Erythroblast (primary cell): ENCODE results near the gene ACOT7.
A peak's percentile ranks its signal among the peaks of the same experiment; 100 is the strongest.
"Not testable (repeated sequence)": the region's sequence is repeated elsewhere in the genome, so short reads cannot be mapped to it uniquely, and the experiment has no call there.

ENCODE experiments used
- DNase-seq, 2 experiments: peaks; one replicate each; lab custom pipeline; 2025; lab: John Stamatoyannopoulos, UW
- GATA1 ChIP-seq: IDR thresholded peaks from 2 replicates; pipeline ENCODE4 v1.6.1; 2011; ENCODE audit warnings: low read depth, mild to moderate bottlenecking, control low read depth, low read length, moderate library complexity
- POLR2A ChIP-seq: IDR thresholded peaks from 2 replicates; pipeline ENCODE4 v1.6.1; 2011; ENCODE audit warnings: mild to moderate bottlenecking, low read length

ACOT7 gene

GRCh38 chr1:6325482-6325881, 68.1 kb downstream of the ACOT7 start:
- no peak for TF ChIP-seq GATA1
- TF ChIP-seq POLR2A, result no peak
- DNase-seq, result no peak

- TF ChIP-seq POLR2A (no peak), GATA1 (no peak)
- DNase-seq, result no peak
Measured at GRCh38 chr1:6322161-6322560, 71.4 kb downstream of the ACOT7 start.

GRCh38 chr1:6321205-6321604, 72.4 kb downstream of the ACOT7 start:
- peak; percentile 19 to 24 for DNase-seq
- TF ChIP-seq POLR2A (no peak), GATA1 (no peak)

DNA sequence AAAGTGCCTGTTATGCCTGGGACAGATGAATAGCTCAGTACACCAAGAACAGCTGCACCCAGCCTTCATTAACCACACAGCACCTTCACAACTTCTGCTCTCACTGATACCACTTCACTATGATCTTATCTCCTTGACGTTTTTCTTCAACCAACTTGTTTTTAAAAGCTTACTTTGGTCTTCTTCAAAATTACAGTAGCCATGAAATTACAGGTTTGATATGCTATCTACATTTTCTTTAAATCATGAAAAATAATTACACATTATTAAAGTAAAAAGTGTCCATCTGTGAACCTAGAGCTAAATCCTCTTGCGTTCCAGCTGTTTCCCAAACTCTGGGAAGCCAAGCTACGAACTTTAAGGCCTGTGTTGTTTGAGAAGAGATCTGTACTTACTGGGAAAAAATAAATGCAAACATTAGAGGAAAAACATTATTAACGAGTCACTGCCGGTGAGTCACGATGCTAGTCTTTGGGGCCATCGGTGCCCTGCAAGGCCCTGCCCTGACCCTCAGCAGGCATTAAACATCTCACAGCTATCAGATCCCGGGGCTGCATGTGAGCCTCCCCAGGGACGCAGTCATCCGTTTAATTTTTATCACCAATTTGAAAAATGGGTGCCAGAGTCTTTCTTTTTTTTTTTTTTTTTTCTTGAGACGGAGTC, 76.3 kb downstream of the ACOT7 start:
- no peak for TF ChIP-seq POLR2A
- no peak for TF ChIP-seq GATA1

DNA sequence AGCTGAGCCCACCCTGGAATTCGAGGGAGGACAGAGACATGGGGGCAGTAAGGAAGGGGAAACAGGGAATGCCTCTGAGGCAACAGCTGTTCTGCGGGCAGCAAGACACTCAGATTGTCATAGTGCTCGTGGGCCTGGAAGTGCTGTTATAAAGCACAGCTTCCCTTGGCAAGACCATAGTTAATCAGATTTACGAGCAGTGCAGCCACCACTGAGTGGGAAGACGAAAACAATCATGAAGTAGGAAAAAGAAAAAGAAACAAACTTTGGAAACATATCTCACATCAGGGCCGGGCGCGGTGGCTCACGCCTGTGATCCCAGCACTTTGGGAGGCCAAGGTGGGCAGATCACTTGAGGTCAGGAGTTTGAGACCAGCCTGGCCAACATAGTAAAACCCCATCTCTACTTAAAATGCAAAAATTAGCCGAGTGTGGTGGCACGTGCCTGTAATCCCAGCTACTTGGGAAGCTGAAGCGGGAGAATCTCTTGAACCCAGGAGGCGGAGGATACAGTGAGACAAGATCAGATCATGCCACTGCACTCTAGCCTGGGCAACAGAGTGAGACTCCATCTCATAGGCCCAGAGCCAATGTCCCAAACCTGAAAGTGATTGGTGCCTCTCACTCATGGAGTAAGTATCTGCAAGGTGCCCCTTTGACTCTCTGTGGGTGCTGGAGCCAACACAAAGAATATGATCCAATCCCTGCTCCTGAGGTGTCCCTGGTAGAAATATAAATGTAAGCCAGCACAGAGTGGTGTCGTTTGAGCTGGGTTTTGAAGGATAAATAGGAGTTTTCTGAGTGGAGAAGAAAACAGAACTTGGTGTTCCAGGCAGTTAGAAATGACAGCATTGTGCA, 77.1 kb downstream of the ACOT7 start:
- TF ChIP-seq GATA1 (no peak), POLR2A (no peak)
- no peak for DNase-seq

More for the DNA sequence above, 76.3 kb downstream of the ACOT7 start:
- DNase-seq, result peak; percentile 74 to 75

DNA sequence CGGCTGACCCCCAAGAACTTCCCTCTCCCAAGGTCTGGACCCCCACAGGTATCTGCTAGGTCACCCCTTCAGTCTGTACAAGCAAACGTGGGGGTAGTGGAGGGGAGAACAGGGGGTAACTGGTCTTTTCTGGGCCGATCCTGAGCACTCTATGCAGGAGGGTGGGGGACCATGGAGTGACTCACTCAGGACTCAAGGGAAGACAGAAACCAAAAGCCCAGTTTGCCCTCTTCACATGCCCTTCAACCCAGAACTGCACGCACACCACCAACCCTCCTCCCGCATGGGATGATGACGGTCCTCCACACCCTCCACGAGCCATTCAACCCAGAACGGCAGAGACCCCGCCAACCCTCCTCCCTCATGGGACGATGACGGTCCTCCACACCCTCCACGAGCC, 79.1 kb downstream of the ACOT7 start:
- no peak for DNase-seq
- TF ChIP-seq GATA1 (no peak), POLR2A (no peak)

GRCh38 chr1:6313393-6314200, 80.0 kb downstream of the ACOT7 start:
- peak; percentile 63 for TF ChIP-seq POLR2A
- no peak for TF ChIP-seq GATA1
- peak; percentile 53 to 80 for DNase-seq

DNA sequence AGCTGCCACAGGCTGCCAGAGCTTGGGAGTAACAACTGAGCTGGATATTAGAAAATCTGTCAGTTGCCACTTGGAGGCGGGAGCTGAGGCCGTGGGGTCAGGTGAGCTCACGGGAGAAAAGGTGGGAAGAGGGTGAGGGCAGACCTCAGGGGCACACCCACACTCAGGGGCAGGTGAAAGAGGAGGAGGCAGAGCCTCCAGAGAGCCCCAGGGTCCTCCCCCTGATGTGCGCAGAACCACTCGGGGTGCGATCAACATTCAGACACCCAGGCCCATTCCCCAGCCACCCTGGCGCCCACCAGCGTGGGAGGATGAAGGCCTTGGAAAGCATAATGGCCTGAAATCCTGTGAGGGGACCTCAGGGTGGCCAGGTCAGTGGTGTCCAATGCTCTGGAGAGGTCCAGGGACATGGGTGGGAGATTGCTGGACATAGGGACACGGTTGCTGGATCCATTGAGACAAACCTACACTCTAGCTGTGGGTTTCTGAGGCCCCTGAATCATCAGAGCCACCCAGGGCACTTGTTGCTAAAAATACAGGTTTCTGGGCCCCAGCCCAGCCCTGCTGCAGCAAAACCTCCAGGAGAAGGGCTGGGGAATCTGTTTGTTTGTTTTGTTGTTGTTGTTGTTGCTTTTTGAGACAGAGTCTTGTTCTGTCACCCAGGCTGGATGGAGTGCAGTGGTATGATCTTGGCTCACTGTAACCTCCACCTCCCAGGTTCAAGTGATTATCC, 83.3 kb downstream of the ACOT7 start:
- no peak for DNase-seq
- no peak for TF ChIP-seq GATA1
- no peak for TF ChIP-seq POLR2A

DNA sequence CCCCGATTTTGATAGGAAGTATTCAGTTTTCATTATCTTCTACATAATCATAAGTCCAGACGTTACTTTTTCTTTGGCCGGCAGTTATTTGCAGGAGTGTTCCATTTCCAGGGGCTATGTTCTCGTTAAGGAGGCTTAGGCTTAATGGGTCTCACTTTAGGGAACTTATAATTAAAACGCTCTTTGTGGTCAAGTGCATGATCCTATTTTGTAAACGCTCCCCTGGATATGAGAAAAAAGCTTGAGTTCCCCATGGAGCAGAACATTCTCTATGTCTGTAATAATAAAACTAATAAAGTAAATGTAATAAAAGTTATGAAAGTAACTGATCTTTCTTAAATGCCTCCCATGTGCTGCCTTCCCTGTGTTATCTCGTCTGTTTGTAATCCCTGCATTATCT, 84.0 kb downstream of the ACOT7 start:
- DNase-seq, result no peak
- TF ChIP-seq GATA1, result no peak

- DNase-seq, result no peak
- no peak for TF ChIP-seq POLR2A
- no peak for TF ChIP-seq GATA1
Measured at GRCh38 chr1:6308449-6308848, 85.1 kb downstream of the ACOT7 start.

DNA sequence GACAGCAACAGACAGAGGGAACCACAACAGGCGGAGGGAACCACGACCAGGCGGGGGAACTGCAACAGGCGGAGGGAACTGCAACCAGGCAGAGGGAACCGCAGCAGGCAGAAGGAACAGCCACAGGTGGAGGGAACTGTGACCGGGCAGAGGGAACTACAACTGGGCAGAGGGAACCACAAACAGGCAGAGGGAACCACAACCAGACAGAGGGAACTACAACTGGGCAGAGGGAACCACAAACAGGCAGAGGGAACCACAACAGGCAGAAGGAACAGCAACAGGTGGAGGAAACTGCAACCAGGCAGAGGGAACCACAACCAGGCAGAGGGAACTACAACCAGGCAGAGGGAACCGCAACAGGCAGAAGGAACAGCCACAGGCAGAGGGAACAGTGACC, 85.9 kb downstream of the ACOT7 start:
- not testable (repeated sequence) for DNase-seq

DNA sequence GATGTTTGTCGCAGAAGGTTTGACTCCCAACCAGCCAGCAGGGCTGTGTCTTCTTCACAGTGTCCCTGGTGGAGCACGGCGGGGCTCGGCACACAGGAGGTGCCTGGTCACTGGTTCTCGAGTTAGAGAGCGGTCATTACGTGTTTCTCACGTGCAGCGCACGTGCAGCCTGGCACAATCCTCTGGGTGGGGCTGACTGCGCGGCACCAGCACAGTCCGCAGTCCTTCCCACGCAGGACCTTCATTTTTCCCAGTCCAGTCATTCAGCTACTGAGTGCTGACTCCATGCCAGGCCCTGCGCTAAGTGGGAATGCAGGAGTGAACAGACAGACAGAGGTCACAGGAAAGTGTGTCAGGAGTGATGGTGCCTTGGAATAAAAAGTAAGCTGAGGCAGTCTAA, 86.5 kb downstream of the ACOT7 start:
- no peak for DNase-seq
- TF ChIP-seq GATA1 (no peak), POLR2A (no peak)

DNA sequence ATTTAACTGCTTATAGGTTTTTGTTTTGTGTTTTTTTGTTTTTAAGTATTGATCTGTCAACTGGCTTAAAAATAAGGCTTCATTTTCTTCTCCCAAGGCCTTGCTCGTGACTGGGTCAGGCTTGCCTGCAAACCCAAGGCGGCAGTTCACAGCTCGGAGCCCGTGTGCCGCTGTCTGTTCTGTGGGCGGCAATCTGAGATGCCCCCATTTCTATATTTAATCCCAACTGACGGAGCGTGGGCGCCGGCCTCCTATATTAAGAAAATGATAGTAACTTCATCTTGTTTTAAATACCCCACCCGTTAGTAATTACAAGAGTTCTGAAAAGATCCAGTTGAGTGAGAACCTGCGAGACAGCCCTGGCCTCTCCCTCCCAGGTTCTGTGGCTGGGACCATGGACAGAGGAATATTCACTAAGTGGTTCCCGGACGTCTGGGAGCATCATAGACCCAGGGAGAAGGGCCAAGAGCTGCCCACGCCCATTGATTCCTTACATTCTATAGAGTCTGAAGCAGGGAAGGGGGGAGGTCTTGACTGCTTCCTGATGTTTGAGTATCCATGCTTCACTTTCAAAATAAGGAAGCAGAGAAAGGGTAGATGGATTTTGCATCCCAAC, 90.1 kb downstream of the ACOT7 start:
- DNase-seq, result no peak
- TF ChIP-seq GATA1 (no peak), POLR2A (no peak)
